ENCODE data around the gene STK11IP.

GRCh38 chr2:219614076-219614860, 16.6 kb downstream of the STK11IP start:
- no peak for TF ChIP-seq POLR2AphosphoS5 (IDR thresholded peaks at IDR 0.05)
- no peak for TF ChIP-seq CTCF (IDR thresholded peaks at IDR 0.05)
- TF ChIP-seq POLR2A (IDR thresholded peaks at IDR 0.05) = no peak

Measured in suprapubic skin (tissue), 4 donors.